Measurements from ENCODE around the gene MPP7.
"Not testable (repeated sequence)": the region's sequence is repeated elsewhere in the genome, so short reads cannot be mapped to it uniquely, and the experiment has no call there.

Gene MPP7

GRCh38 chr10:28302638-28303488 lies at the start of gene MPP7:
MPP7 (minus strand) TSS chr10:28303064; CDS start chr10:28238604, 64,460 bp downstream.
- H3K4me3 ChIP-seq (ENCODE audit: low read depth, low read length), result peak within 1 kb of the TSS; percentile 66
- peak; percentile 93 for DNase-seq (ENCODE audit: low read depth)

GRCh38 chr10:28349892-28350291 lies 47.0 kb upstream of the MPP7 start:
- no peak for DNase-seq (ENCODE audit: low read depth)
- H3K4me3 ChIP-seq (ENCODE audit: low read depth, low read length), result no peak overlapping the region

GRCh38 chr10:28343987-28344895 lies 41.4 kb upstream of the MPP7 start:
- DNase-seq (ENCODE audit: low read depth), result no peak
- no peak overlapping the region for H3K4me3 ChIP-seq (ENCODE audit: low read depth, low read length)

- no peak for DNase-seq (ENCODE audit: low read depth)
- no peak overlapping the region for H3K4me3 ChIP-seq (ENCODE audit: low read depth, low read length)
Observed at GRCh38 chr10:28343252-28343651, 40.4 kb upstream of the MPP7 start.

GRCh38 chr10:28341679-28342078 lies 38.8 kb upstream of the MPP7 start:
- H3K4me3 ChIP-seq (ENCODE audit: low read depth, low read length); DNase-seq (ENCODE audit: low read depth): not testable (repeated sequence)

GRCh38 chr10:28332726-28333125 lies 29.9 kb upstream of the MPP7 start:
- no peak for DNase-seq (ENCODE audit: low read depth)
- no peak overlapping the region for H3K4me3 ChIP-seq (ENCODE audit: low read depth, low read length)

GRCh38 chr10:28331841-28332240 lies 29.0 kb upstream of the MPP7 start:
- DNase-seq (ENCODE audit: low read depth), result peak; percentile 85
- H3K4me3 ChIP-seq (ENCODE audit: low read depth, low read length), result no peak overlapping the region

- H3K4me3 ChIP-seq (ENCODE audit: low read depth, low read length), result no peak overlapping the region
- no peak for DNase-seq (ENCODE audit: low read depth)
Observed at GRCh38 chr10:28331066-28331465, 28.2 kb upstream of the MPP7 start.

- no peak overlapping the region for H3K4me3 ChIP-seq (ENCODE audit: low read depth, low read length)
- DNase-seq (ENCODE audit: low read depth), result no peak
Observed at GRCh38 chr10:28328346-28328745, 25.5 kb upstream of the MPP7 start.

GRCh38 chr10:28327491-28327880 lies 24.6 kb upstream of the MPP7 start:
- H3K4me3 ChIP-seq (ENCODE audit: low read depth, low read length), result no peak overlapping the region
- DNase-seq (ENCODE audit: low read depth), result no peak

- no peak overlapping the region for H3K4me3 ChIP-seq (ENCODE audit: low read depth, low read length)
- peak; percentile 28 for DNase-seq (ENCODE audit: low read depth)
Observed at GRCh38 chr10:28326516-28327490, 23.9 kb upstream of the MPP7 start.

- no peak for DNase-seq (ENCODE audit: low read depth)
- H3K4me3 ChIP-seq (ENCODE audit: low read depth, low read length), result no peak overlapping the region
Observed at GRCh38 chr10:28320799-28321198, 17.9 kb upstream of the MPP7 start.

GRCh38 chr10:28320090-28320489 lies 17.2 kb upstream of the MPP7 start:
- H3K4me3 ChIP-seq (ENCODE audit: low read depth, low read length), result no peak overlapping the region
- DNase-seq (ENCODE audit: low read depth), result no peak

GRCh38 chr10:28319061-28319460 lies 16.2 kb upstream of the MPP7 start:
- DNase-seq (ENCODE audit: low read depth); H3K4me3 ChIP-seq (ENCODE audit: low read depth, low read length): not testable (repeated sequence)

GRCh38 chr10:28318626-28319025 lies 15.8 kb upstream of the MPP7 start:
- no peak overlapping the region for H3K4me3 ChIP-seq (ENCODE audit: low read depth, low read length)
- no peak for DNase-seq (ENCODE audit: low read depth)

GRCh38 chr10:28317760-28318159 lies 14.9 kb upstream of the MPP7 start:
- no peak for DNase-seq (ENCODE audit: low read depth)
- H3K4me3 ChIP-seq (ENCODE audit: low read depth, low read length), result no peak overlapping the region

GRCh38 chr10:28316696-28317095 lies 13.8 kb upstream of the MPP7 start:
- H3K4me3 ChIP-seq (ENCODE audit: low read depth, low read length), result no peak overlapping the region
- DNase-seq (ENCODE audit: low read depth), result no peak

- DNase-seq (ENCODE audit: low read depth), result no peak
- no peak overlapping the region for H3K4me3 ChIP-seq (ENCODE audit: low read depth, low read length)
Observed at GRCh38 chr10:28315140-28315539, 12.3 kb upstream of the MPP7 start.

- no peak for DNase-seq (ENCODE audit: low read depth)
- no peak overlapping the region for H3K4me3 ChIP-seq (ENCODE audit: low read depth, low read length)
Observed at GRCh38 chr10:28314211-28314610, 11.3 kb upstream of the MPP7 start.

Measured in skeletal muscle cell (primary cell).